GM12878 (cell line): ENCODE data around the gene SLC52A3. TPM values are rescaled to one million over a fixed set of nuclear protein-coding genes. Genes with fewer than 3 reads are reported as not detected.
"Not testable (repeated sequence)": the region's sequence is repeated elsewhere in the genome, so short reads cannot be mapped to it uniquely, and the experiment has no call there.

Experiments used
- ATAC-seq: fragments of 200-7000 bp; cut with Tn5 transposase; 3 replicates; pipeline ENCODE4 v1.9.1; 2020; ENCODE audit warnings: mild to moderate bottlenecking, moderate library complexity
- BruUV-seq: library from RNA; stranded (reverse); fragments of 400-500 nt; replicated peaks from 2 replicates; lab custom pipeline; 2021; lab: Mats Ljungman, UMichigan
- CTCF ChIA-PET: fragments of 300-600 bp; sonication (Branson Sonifier 250); formaldehyde crosslinking; extraction: SDS; loops from one replicate; lab custom pipeline; 2021; ENCODE audit warnings: inconsistent platforms; lab: Yijun Ruan, JAX
- POLR2A ChIA-PET: fragments of 350-600 bp; formaldehyde crosslinking; extraction: SDS; loops from one replicate; lab custom pipeline; 2021; ENCODE audit warnings: inconsistent platforms; lab: Charles Lee
- RAD21 ChIA-PET: fragments of 300-600 bp; sonication (Branson Sonifier 250); formaldehyde crosslinking; loops from one replicate; lab custom pipeline; 2023; ENCODE audit warnings: antibody characterized with exemption; ENCODE audit not compliant: unreplicated experiment; lab: Charles Lee
- SMC1A ChIA-PET: fragments of 300-600 bp; sonication (Branson Sonifier 250); formaldehyde crosslinking; loops from one replicate; lab custom pipeline; 2023; ENCODE audit not compliant: unreplicated experiment, uncharacterized antibody; lab: Charles Lee
- DNase-seq: peaks from one replicate; pipeline ENCODE4 v3.0.0-alpha.2; 2011; ENCODE audit warnings: low read depth, low spot score
- FAIRE-seq: peaks from 3 replicates; lab custom pipeline; 2011; peaks lifted over from hg19 to GRCh38; lab: Jason Lieb, UNC
- H2AFZ ChIP-seq: 2 replicates; pipeline ENCODE4 v1.6.0; 2011; ENCODE audit warnings: low read depth, low read length, control low read depth; ENCODE audit not compliant: control insufficient read depth
- H3K27ac ChIP-seq: 2 replicates; pipeline ENCODE4 v1.5.1; 2011; ENCODE audit warnings: control low read depth; ENCODE audit not compliant: control insufficient read depth, insufficient read depth
- H3K27me3 ChIP-seq, 2 experiments: replicated peaks in 1 of 2; 2 replicates each; pipeline versions ENCODE4 v1.6.0 to v1.6.1; 2011; ENCODE audit warnings: low read length in 1 of 2; ENCODE audit not compliant: control insufficient read depth in 2 of 2, insufficient read depth in 2 of 2
- H3K36me3 ChIP-seq, 2 experiments: 2 replicates each; pipeline ENCODE4 v1.5.1; 2011; ENCODE audit warnings: low read length in 1 of 2; ENCODE audit not compliant: control insufficient read depth in 2 of 2, insufficient read depth in 2 of 2
- H3K4me1 ChIP-seq: 2 replicates; pipeline ENCODE4 v1.6.1; 2011; ENCODE audit warnings: mild to moderate bottlenecking, low read length, moderate library complexity, mixed read lengths; ENCODE audit not compliant: control insufficient read depth, insufficient read depth
- H3K4me2 ChIP-seq: 2 replicates; pipeline ENCODE4 v1.6.0; 2011; ENCODE audit warnings: control low read depth; ENCODE audit not compliant: control insufficient read depth, insufficient read depth
- H3K4me3 ChIP-seq: fragments of 200-600 bp; sonication (generic); 2 replicates; pipeline ENCODE4 v1.5.1; 2016
- H3K79me2 ChIP-seq: 2 replicates; pipeline ENCODE4 v1.6.0; 2011; ENCODE audit warnings: low read length; ENCODE audit not compliant: control insufficient read depth, insufficient read depth
- H3K9ac ChIP-seq: 2 replicates; pipeline ENCODE4 v1.8.0; 2011; ENCODE audit warnings: low read length, control low read depth, mixed read lengths; ENCODE audit not compliant: control insufficient read depth, insufficient read depth
- H3K9me3 ChIP-seq: replicated peaks from 3 replicates; pipeline ENCODE4 v1.5.1; 2011; ENCODE audit warnings: mild to moderate bottlenecking, low read length; ENCODE audit not compliant: control insufficient read depth, insufficient read depth
- H4K20me1 ChIP-seq: 2 replicates; pipeline ENCODE4 v1.6.0; 2011; ENCODE audit not compliant: control insufficient read depth, insufficient read depth
- NFYB ChIP-seq: IDR thresholded peaks from 2 replicates; pipeline ENCODE4 v1.6.1; 2011; ENCODE audit warnings: low read depth, mild to moderate bottlenecking, low read length, improper control_type of control experiment, moderate library complexity; ENCODE audit not compliant: insufficient read depth
- WGBS: methylation state at CpG from one replicate; pipeline ENCODE4 v1.1.6; 2016; ENCODE audit warnings: low lambda C conversion rate; ENCODE audit not compliant: insufficient replicate concordance, insufficient coverage; ENCODE audit errors: missing lambda C conversion rate; 5-methylcytosine and 5-hydroxymethylcytosine counted together
- in situ Hi-C: fragments of 300-500 bp; cut with MboI; formaldehyde crosslinking; loops from 9 replicates; pipeline ENCODE4 v1.14.3; 2018; ENCODE audit warnings: mixed read lengths
- intact Hi-C: fragments of 100-400 bp; cut with micrococcal nuclease; formaldehyde crosslinking; loops from one replicate; pipeline ENCODE4 v1.14.2; 2022; ENCODE audit not compliant: unreplicated experiment
- polyA plus RNA-seq, 11 experiments: library from polyadenylated mRNA; depleted of rRNA in 4 of 11; unstranded in 6 of 11; stranded (reverse) in 5 of 11; fragments of >200 nt; fragmentation: Nextera tagmentation in 4 of 11; fragmentation: Illumina TruSeq in 1 of 11; extraction: Ambion mirVana in 4 of 11; extraction: Trizol in 1 of 11; gene quantifications; 1 replicate in 1 of 11; 2 replicates in 10 of 11; pipeline versions ENCODE4 v1.2.1 to v1.2.3, GENCODE V29; 2011 to 2016; ENCODE audit warnings: inconsistent platforms in 2 of 11, missing spikeins in 2 of 11, low read depth in 1 of 11
- total RNA-seq, 4 experiments: library from RNA; depleted of rRNA in 3 of 4; stranded (reverse); fragments of >200 nt in 3 of 4; fragmentation: Illumina TruSeq in 1 of 4; extraction: Trizol in 1 of 4; gene quantifications; 2 replicates each; pipeline versions ENCODE4 v1.2.1 to v1.2.3, GENCODE V29; 2013 to 2021

The SLC52A3 gene
- total and polyA plus RNA-seq, 10 of the 15 experiments (the other 5 are each of a cell fraction or from before 2014, with no cell fraction given), result not detected

- Histone ChIP-seq H2AFZ (no peak overlapping the region), H3K9ac (no peak overlapping the region), H3K9me3 (no peaks in the 10 kb centered on the region), H4K20me1 (no peaks in the 10 kb centered on the region), H3K36me3 (no peaks in the 10 kb centered on the region), H3K27me3 (peaks cover 0 to 8% of the 10 kb centered on the region in 2 experiments; a peak in 3 of 4 replicates), H3K4me3 (no peak overlapping the region), H3K4me1 (no peaks in the 10 kb centered on the region), H3K4me2 (no peak overlapping the region), H3K27ac (no peak overlapping the region), H3K79me2 (no peaks in the 10 kb centered on the region)
- WGBS, result 67% methylated on average over 6 of the region's 7 CpGs
- ATAC-seq, result no peak
- ChIA-PET SMC1A (no interaction called here), RAD21 (no interaction called here), POLR2A (no interaction called here), CTCF (interaction anchor here (1.4 kb wide), 1 partner anchor 13 kb away, joined by 3 read pairs; no protein-coding TSS in a partner anchor)
- no peak for FAIRE-seq
- in situ Hi-C loops, result no loop called here
- no peak for DNase-seq
- BruUV-seq, result no TSS peak
- TF ChIP-seq NFYB, result no peak
- intact Hi-C loops, result no loop called here
Observed at GRCh38 chr20:725491-725890, 42.8 kb downstream of the SLC52A3 start.

DNA sequence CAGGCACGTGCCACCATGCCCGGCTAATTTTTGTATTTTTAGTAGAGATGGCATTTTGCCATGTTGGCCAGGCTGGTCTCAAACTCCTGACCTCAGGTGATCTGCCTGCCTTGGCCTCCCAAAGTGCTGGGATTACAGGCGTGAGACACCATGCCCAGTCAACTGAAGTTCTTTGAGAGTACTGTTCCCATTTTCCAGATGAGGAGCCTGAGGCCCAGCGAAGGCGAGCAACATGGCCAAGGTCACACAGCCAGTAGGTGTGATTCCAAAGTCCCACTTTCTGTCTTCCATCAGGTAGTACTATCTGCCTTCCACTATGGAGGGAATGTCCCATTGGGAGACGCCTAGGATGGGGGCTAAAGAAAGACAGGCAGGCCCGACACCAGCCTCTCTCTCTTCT lies 43.5 kb downstream of the SLC52A3 start:
- H3K36me3 ChIP-seq, H3K79me2 ChIP-seq, H3K27me3 ChIP-seq, H2AFZ ChIP-seq, CTCF ChIA-PET, H3K9ac ChIP-seq, H3K27ac ChIP-seq, DNase-seq, in situ Hi-C loops, H3K4me3 ChIP-seq, FAIRE-seq, BruUV-seq, H4K20me1 ChIP-seq, SMC1A ChIA-PET, intact Hi-C loops, POLR2A ChIA-PET, H3K4me2 ChIP-seq, ATAC-seq, H3K4me1 ChIP-seq, H3K9me3 ChIP-seq: not testable (repeated sequence)
- WGBS, result 13% methylated on average over 7 of the region's 7 CpGs
- RAD21 ChIA-PET, result interaction anchor here (0.6 kb wide), 1 partner anchor 299 kb away, joined by 3 read pairs; no protein-coding TSS in a partner anchor
